ENCODE measurements around the gene PSMD1. TPM values are rescaled to one million over a fixed set of nuclear protein-coding genes. Genes with fewer than 3 reads are reported as not detected.

The PSMD1 gene
- total RNA-seq, result 10 to 100 TPM; 53.9 to 86.9 (median 64.4) TPM

GRCh38 chr2:231056453-231057416 is at the start of gene PSMD1:
Gene PSMD1, plus strand, starts transcription at chr2:231056867. Its CDS starts 159 bp downstream, at chr2:231057026.
- TF ChIP-seq, protein P1, sequence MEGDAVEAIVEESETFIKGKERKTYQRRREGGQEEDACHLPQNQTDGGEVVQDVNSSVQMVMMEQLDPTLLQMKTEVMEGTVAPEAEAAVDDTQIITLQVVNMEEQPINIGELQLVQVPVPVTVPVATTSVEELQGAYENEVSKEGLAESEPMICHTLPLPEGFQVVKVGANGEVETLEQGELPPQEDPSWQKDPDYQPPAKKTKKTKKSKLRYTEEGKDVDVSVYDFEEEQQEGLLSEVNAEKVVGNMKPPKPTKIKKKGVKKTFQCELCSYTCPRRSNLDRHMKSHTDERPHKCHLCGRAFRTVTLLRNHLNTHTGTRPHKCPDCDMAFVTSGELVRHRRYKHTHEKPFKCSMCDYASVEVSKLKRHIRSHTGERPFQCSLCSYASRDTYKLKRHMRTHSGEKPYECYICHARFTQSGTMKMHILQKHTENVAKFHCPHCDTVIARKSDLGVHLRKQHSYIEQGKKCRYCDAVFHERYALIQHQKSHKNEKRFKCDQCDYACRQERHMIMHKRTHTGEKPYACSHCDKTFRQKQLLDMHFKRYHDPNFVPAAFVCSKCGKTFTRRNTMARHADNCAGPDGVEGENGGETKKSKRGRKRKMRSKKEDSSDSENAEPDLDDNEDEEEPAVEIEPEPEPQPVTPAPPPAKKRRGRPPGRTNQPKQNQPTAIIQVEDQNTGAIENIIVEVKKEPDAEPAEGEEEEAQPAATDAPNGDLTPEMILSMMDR (IDR thresholded peaks at IDR 0.05; ENCODE audit: low read depth), result no peak

DNA sequence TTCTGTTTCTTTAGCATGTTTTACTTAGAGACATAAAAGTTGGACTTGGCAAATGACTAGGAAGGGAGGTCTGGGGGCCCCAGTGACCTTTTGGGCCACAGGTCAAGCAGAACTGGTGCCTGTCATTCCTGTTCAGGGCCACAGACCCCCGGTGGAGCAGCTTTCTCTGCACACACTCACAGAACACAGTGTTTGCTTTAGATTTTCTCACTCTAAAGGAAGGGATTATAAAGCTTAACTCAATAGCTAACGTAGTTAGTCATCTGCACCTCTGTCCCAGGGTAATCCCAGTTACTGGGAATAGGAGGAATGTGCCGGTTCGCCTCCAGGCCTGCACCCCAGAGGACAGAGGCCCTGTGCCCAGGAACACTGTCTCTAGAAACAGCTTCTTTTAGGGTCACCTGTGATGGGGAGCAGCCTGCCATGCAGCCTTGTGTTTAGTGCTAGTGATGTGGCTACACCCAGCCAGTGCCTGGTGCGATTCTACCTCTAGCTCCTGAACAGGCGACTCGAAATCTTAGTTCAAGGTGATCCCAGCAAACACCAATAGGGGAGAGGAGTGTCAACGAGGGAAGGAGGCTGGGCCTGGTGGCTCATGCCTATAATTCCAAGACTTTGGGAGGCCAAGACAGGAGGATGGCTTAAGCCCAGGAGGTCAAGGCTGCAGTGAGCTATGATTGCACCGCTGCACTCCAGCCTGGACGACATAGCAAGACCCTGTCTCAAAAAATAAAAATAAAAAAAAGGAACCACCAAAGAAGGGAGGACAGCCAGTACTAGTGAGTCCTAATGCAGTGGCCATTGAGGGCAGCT is 49.2 kb upstream of the PSMD1 start:
- TF ChIP-seq, protein P1 (IDR thresholded peaks at IDR 0.05; ENCODE audit: low read depth), result no peak

DNA sequence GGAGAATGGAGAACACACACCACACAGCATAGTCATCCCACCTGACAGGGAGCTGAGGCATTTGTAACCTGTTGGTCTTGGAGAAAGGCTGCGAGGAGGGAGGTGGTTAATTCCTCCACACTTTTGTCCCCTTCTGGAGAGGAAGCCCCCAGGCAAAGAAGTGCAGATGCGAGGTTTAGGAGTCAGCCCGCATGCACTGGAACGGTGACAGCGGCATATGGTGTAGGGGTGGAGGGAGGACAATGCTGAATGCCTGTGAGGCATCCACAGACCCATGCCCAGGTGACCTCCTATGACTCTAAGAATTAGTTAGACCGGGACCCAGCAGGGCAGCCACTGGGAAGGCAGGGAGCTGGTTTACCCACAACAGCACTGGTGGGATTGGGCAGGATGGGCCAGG is 48.5 kb upstream of the PSMD1 start:
- TF ChIP-seq, protein P1 (IDR thresholded peaks at IDR 0.05; ENCODE audit: low read depth), result no peak

DNA sequence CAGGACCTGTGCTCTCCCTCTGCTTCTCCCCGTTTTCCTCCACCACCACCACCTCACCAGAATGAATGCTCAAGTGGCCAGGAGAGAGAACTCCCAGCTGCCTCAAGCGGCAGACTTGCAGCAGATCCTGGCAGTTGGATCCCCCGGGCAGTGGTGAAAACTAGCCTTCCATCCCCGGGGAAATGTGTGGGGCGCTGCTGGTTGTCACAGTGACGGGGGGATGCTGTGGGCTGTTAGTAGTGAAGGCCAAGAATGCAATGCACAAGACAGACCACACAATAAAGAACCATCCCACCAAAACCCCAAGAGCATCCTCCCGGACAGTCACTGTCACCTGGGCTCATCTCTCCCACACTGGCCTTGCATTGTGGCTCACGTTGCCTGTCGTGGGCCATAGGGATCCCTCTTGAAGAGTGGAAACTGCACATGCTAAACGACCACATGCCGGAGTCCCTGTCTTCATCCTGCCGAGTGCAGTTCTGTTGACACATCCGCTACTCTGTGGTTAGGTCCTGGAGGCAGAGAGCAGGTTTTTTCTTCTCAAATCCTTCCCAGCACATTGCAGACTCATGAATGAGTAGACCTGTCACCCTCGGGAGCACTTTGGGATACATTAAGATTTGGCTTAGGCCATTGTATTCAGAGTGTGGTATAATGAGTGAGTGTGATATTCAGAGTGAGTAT is 47.3 kb upstream of the PSMD1 start:
- TF ChIP-seq, protein P1 (IDR thresholded peaks at IDR 0.05; ENCODE audit: low read depth), result no peak

- TF ChIP-seq, protein P1 (IDR thresholded peaks at IDR 0.05; ENCODE audit: low read depth), result no peak
Measured at GRCh38 chr2:231010201-231010730, 46.4 kb upstream of the PSMD1 start.

DNA sequence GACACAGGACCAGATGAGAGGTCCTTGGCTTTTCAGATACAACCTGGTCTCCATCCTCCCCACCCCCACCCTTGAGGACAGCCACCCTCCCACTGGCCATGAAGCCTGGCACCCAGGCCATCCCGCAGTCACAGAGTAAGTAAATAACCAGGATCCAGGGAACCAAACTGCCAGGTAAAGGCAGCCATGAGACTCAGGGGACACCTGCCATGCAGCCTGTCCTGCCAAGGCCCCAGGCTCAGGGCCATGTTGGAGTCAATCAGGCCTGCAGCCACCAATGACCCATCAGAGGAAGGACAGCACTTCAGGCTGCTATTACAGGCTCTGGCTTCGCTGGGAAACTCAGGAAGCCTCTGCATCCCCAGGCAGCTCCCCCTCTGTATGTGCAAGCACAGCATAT is 45.1 kb upstream of the PSMD1 start:
- TF ChIP-seq, protein P1 (IDR thresholded peaks at IDR 0.05; ENCODE audit: low read depth), result no peak
